ENCODE data around the gene SUMO3.

- TF ChIP-seq FLYWCH1 (CRISPR knock-in tag; IDR thresholded peaks at IDR 0.05) (no peak), KDM3A (CRISPR knock-in tag; IDR thresholded peaks at IDR 0.05; ENCODE audit: low read depth) (no peak), ZNF121 (CRISPR knock-in tag; IDR thresholded peaks at IDR 0.05) (no peak), CTCF (CRISPR knock-in tag; IDR thresholded peaks at IDR 0.05) (no peak), AKAP8 (CRISPR knock-in tag; IDR thresholded peaks at IDR 0.05) (no peak), NPAS2 (CRISPR knock-in tag; IDR thresholded peaks at IDR 0.05; ENCODE audit: borderline replicate concordance) (no peak), ZNF597 (CRISPR knock-in tag; IDR thresholded peaks at IDR 0.05) (no peak), CHD4 (IDR thresholded peaks at IDR 0.05; ENCODE audit: borderline replicate concordance, low read length) (no peak), ZC3H13 (CRISPR knock-in tag; IDR thresholded peaks at IDR 0.05) (no peak), SMAD1 (CRISPR knock-in tag; IDR thresholded peaks at IDR 0.05; ENCODE audit: borderline replicate concordance, low read depth) (no peak), SMC3 (IDR thresholded peaks at IDR 0.05; ENCODE audit: low read length) (no peak), GABPA (IDR thresholded peaks at IDR 0.05; ENCODE audit: low read depth, low read length) (no peak), GABPA (CRISPR knock-in tag; IDR thresholded peaks at IDR 0.05; ENCODE audit: low read depth) (no peak)
Measured at GRCh38 chr21:44820851-44821250, 3.0 kb upstream of the SUMO3 start.
